ENCODE data around the gene RAPGEF5.

GRCh38 chr7:22329816-22330524 lies 27.0 kb downstream of the RAPGEF5 start:
- TF ChIP-seq CTCF (IDR thresholded peaks at IDR 0.05) (no peak), ZFX (IDR thresholded peaks at IDR 0.05; ENCODE audit: borderline replicate concordance) (no peak)

Measured in 22Rv1 (cell line).